Suppressor macrophage treated with lipopolysaccharide for 1 hour (primary cell): Measurements from ENCODE around the gene STK11.

ENCODE experiments used
- DNase-seq, 3 donors: peaks; one replicate each; pipeline ENCODE4 v3.0.0-alpha.2; 2020 to 2022

The STK11 gene

DNA sequence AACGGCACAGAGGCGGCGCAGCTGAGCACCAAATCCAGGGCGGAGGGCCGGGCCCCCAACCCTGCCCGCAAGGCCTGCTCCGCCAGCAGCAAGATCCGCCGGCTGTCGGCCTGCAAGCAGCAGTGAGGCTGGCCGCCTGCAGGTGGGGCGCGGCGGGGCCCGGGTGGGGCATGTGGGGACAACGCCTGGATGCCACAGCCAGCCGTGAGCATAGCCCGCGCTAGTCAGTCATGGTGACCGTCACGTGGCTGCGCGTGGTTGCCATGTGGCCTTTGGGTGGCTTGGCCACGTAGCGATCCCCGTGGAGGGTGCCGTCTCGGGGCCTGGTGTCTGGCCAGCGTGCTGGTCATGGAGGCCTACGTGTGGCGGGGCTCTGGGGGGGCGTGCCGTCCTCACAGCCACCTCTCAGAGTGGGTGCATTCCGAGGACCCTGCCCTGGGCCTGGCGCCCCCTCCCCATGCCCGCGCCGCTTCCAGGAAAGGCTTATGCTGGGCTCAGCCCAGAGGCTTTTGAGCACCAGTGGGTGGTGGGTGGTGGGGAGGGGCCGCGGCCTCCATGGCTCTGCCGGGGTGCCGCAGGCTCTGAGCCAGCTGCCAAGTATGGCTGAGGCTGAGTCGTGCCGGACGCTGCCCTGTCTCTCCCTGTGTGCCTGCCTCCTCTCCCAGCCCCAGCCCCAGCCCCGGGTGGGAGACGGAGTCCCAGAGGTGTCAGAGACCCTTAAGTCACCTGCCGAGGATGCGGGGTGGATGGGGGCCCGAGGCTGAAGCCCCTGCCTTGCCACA, 21.1 kb downstream of the STK11 start:
- DNase-seq: no peak

- no peak for DNase-seq
These were observed 21.9 kb downstream of the STK11 start for GRCh38 chr19:1227304-1228054.

DNA sequence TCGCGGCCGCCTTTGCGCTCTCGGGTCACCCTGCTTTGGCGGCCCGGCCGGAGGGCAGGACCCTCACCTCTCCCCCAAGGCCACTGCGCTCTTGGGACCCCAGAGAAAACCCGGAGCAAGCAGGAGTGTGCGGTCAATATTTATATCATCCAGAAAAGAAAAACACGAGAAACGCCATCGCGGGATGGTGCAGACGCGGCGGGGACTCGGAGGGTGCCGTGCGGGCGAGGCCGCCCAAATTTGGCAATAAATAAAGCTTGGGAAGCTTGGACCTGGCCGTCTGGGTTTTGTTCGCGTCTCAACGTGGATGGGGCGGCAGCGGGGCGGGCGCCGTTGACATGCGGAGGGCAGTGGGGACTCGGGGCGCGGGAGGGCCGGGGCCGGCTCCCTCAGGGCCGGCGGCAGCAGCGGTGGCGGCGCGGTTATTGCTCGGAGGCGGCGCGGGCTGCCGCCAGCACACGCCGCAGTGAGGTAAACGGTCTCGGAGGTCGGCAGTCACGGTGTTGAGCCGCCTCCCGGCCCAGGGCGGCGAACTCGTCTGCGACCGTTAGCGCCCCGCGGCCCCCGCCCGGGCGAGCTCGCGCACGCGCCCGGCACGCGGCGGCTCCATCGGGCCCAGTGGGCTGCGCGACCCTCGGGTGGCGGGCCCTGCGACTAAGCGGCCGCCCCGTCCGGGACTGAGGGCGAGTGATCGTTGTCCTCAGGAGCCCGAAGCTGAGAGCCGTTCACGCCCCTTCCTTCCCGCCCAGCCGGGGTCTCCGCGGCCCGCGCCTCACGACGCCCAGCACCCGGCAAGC, 22.8 kb downstream of the STK11 start:
- DNase-seq: no peak

DNA sequence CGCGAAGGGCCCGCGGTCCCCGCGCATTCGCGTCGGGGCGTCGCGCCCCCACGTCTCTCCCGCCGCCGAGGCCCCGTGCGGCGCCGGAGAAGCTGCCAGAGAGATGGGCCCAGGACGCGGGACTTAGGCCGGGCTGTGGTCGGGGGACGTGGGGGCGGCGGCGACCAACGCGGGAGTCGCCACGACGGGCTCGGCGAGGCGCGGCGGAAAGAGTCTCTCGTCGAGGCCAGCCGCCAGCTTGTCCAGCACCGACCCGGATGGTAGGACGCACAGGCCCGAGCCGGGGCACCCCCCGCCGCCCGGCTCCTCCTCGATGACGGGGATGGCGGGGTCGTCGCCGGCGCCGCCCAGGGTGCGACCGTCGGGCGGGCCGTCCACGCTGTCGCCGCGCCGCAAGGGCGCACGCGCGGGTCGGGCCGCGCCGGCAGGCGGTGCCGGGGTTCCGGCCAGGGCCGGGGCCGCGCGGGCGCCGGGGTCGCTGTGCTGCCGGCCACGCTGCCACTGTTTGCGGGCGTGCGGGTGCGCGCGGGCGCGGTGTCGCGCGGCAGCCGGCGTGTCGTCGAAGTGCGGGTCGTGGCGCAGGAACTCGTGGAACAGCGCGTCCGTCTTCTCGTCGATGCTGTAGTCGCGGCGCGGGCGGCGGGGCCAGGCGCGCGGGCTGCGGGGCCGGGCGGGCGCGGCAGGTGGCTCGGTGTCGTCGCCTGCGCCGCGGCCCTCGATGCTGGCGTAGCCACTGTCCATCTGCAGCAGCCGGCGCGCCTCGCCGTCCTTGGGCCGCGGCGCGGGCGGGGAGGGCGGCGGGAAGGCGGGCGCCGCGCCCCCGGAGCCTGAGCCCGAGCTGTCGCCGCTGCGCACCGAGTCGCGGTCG, 23.7 kb downstream of the STK11 start:
- DNase-seq: no peak

DNA sequence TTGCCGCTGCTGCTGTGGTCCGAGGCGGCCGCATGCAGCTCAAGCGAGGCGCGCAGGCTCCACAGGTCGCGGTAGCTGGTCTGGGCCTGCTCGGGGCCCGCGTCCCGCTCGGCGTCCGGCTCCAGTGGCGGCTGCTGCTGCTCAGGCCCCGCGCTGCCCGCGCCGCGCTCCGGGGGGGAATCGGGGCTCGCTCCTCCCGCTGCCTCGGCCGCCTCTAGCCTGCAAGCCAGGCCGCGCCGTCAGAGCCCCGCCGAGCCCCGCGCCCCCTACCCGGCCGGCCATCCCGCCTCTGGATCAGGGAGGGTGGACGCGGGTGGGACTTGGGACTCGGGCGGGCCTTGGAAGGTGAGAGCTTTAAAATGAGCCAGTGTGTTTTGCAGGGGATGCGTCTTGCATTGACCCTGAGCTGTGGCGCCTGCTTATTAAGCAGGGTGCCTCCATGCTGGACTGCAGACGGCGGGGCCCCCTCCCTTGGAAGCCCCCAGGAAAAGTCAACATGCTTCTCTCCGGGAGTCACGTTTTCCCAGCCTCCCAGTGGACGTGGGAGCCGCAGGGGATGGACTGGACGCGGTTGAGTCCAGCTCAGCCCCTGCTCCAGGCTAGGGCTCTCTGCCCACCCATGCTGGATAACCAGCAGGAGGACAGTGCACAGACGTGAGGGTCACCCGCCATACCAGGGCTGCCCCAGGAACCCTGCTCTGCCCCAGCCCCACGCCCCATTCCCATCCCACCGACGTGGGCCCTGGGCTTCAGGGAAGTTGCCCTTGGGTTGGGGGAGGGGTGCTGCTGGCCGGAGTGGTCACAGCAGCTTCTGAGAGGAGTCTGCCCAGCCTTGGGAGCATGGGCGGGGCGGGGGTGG, 24.6 kb downstream of the STK11 start:
- DNase-seq: no peak

DNA sequence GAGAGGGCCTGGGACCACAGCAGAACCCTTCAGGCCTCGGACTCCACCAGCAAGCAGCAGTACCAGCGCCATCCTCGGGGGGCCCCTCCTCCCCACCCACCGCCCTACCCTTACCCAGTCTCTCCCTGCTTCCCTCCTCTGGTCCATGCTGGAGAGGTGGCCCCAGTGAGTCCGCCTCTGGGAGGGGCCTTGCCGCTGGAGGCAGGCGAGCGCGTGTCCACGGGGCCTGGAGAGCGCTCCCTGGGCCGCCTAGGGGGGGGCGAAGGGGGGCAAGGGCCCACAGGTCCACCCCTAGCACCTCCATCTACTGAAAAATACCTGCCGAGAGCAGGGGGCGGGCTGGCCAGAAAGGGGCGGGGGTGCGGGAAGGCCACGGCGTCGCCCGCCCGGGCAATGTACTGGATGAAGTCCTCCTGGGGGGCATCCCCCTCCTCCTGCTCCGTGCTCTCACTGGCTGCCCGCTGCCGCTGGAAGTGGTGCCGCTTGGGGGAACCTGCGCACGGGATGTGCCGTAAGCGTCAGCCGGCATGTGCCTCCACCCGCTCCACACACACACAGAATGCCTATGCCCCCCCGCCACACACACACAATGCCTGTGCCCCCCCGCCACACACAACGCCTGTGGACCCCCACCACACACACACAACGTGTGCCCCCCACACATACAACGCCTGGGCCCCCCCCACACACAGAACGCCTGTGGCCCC, 25.4 kb downstream of the STK11 start:
- DNase-seq: no peak

- no peak for DNase-seq
These were observed 26.4 kb downstream of the STK11 start for GRCh38 chr19:1231729-1232637.

DNA sequence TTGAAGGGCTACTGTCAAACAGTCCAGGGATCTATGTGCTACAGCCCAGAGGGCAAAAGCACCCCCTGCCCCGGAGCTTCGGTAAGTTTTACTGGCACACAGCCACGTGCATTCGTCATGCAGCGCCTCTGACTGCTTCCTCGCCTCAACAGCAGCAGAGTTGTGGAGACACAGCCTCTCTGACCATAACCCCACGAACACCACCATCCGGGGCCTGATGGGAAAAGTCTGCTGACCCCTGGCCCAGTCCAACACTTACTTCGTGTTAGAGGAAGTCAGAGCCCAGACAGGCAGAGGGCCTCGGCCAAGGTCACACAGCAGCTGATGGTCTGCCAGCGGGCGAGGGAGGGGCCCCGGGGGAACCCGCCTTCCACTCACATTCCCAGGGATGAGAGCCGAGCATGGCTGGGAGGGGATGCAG, 27.1 kb downstream of the STK11 start:
- peak; percentile 52 to 71 (median 54) for DNase-seq

- no peak for DNase-seq
These were observed 27.6 kb downstream of the STK11 start for GRCh38 chr19:1233115-1233667.

GRCh38 chr19:1234051-1234954, 28.7 kb downstream of the STK11 start:
- DNase-seq: no peak

- DNase-seq: no peak
These were observed 29.4 kb downstream of the STK11 start for GRCh38 chr19:1234955-1235380.

DNA sequence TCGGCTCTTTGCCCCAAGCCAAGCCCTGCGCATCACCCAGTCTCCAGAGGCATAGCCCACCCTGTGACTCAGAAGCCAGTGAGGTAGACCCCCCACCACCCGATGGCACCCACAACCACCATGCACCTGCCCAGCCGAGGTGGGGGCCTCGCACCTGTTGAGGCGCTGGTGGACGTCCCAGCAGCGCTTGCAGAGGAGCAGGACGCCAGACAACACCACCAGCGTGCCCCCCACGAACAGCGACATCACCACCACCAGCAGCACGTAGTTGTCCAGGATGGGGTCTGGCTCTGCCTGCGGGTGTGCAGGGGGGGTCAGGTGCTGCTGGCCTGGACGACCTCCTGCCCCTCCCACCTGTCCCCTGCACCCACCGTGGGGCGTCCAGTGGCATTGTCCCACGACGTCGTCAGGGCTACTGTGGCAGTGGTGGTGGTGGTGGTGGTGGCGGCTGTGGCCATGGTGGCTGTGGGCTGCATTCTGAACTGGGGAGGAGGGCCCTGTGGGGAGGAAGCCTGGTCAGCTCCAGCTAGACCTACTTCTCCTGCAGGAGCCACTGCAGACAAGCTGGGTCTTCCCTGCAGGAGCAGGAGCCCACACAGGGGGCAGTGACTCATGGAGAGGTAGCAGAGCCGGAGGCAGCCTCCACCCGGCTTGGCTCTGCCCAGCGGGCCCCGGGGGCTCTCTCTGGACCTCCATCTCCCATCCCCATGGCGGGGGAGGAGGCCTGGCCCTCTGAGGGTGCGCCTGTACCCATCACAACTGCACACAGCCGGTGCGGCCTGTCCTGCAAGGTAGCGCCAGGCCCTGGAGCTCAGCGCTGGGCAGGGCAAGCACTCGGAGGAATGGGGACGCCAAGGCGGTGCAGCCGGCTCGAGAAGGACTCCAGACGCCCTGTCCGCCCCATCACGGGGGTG, 30.3 kb downstream of the STK11 start:
- peak in 1 of 3 donors; percentile 21 for DNase-seq

DNA sequence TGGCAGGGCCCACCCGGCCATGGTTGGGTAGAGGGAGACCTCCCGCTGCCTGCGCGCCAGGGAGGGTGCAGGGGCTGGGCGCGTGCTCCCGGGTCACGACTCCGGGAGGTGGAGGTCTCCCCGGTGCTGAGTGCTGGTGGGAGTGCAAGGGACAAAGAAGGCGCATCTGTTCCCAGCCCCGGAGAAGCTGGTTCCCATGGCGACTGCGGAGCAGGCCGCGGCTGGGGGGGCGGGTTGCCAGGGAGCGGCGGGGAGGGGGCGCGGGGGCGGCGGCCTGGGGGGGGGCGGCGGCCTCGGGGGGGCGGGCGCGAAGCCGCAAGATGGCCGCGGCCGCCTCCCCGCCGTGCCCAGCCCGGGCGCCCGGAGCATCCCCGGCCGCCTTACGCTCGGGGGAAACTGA, 31.0 kb downstream of the STK11 start:
- no peak for DNase-seq

GRCh38 chr19:1237027-1237659, 31.6 kb downstream of the STK11 start:
- DNase-seq: peak in 1 of 3 donors; percentile 50

- peak; percentile 45 to 78 (median 50) for DNase-seq
These were observed 32.3 kb downstream of the STK11 start, which contains the start of gene CBARP for GRCh38 chr19:1237754-1238368. Gene CBARP (minus strand): TSS chr19:1238005. CDS start chr19:1236100, 1,905 bp downstream.
